Liver (tissue), 3 donors: ENCODE results near the gene RASGRP1.

ENCODE experiments used
- RAD21 ChIP-seq, 2 donors: IDR thresholded peaks; 2 replicates each; pipeline ENCODE4 v1.6.1; 2016; ENCODE audit warnings: antibody characterized with exemption in 2 of 2, mild to moderate bottlenecking in 2 of 2
- TF ChIP-seq, protein P1 (sequence below): fragments of 150-350 bp; IDR thresholded peaks from 2 replicates; pipeline ENCODE4 v1.5.1; 2017; ENCODE audit warnings: improper control_type of control experiment, low read depth, low read length; ENCODE audit not compliant: missing input control
- donor health status: healthy.
- donor health status: healthy.

DNA sequence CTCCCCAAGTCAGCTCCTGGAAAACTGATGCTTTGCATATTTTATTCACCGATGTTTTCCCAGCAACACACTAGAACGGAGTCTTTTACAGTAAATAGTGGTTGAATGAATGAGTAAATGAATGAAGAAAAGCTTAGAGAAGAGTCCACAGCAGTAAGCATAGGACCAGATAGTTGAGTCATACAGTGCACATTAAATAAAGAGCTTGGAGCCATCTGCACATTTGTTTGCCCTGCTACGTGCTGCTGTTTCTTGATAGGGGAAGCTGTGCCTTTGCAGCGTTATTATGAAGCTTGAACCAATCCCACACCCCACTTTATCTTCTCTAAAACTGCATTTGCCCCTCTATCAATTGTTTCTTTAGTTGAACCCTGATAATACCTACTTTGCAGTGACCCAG, 109.5 kb downstream of the RASGRP1 start:
- TF ChIP-seq, protein P1, sequence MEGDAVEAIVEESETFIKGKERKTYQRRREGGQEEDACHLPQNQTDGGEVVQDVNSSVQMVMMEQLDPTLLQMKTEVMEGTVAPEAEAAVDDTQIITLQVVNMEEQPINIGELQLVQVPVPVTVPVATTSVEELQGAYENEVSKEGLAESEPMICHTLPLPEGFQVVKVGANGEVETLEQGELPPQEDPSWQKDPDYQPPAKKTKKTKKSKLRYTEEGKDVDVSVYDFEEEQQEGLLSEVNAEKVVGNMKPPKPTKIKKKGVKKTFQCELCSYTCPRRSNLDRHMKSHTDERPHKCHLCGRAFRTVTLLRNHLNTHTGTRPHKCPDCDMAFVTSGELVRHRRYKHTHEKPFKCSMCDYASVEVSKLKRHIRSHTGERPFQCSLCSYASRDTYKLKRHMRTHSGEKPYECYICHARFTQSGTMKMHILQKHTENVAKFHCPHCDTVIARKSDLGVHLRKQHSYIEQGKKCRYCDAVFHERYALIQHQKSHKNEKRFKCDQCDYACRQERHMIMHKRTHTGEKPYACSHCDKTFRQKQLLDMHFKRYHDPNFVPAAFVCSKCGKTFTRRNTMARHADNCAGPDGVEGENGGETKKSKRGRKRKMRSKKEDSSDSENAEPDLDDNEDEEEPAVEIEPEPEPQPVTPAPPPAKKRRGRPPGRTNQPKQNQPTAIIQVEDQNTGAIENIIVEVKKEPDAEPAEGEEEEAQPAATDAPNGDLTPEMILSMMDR = no peak
- TF ChIP-seq RAD21 (IDR thresholded peaks at IDR 0.05) = no peak
